Muscle of leg (tissue), 11 donors: ENCODE data around the gene NRBP1. TPM values are rescaled to one million over a fixed set of nuclear protein-coding genes. Genes with fewer than 3 reads are reported as not detected.
"Not testable (repeated sequence)": the region's sequence is repeated elsewhere in the genome, so short reads cannot be mapped to it uniquely, and the experiment has no call there.

Source experiments
- DNase-seq: peaks from one replicate; pipeline ENCODE4 v3.0.0; 2013
- H3K27ac ChIP-seq: one replicate; pipeline ENCODE4 v1.5.1; 2013; ENCODE audit warnings: mild to moderate bottlenecking, low read length, control low read depth
- H3K27me3 ChIP-seq: one replicate; pipeline ENCODE4 v1.6.1; 2013; ENCODE audit warnings: low read length; ENCODE audit not compliant: control insufficient read depth, insufficient read depth
- H3K36me3 ChIP-seq: one replicate; pipeline ENCODE4 v1.6.1; 2013; ENCODE audit warnings: low read length; ENCODE audit not compliant: control insufficient read depth, insufficient read depth
- H3K4me1 ChIP-seq: one replicate; pipeline ENCODE4 v1.6.1; 2013; ENCODE audit warnings: low read length; ENCODE audit not compliant: control insufficient read depth, insufficient read depth
- H3K4me3 ChIP-seq: one replicate; pipeline ENCODE4 v1.5.1; 2013; ENCODE audit warnings: low read length, control low read depth
- H3K9me3 ChIP-seq: replicated peaks from 2 replicates; pipeline ENCODE4 v1.6.1; 2013; ENCODE audit warnings: low read depth, low read length; ENCODE audit not compliant: control insufficient read depth
- WGBS: methylation state at CpG from one replicate; pipeline ENCODE4 v1.1.5; 2013; ENCODE audit warnings: missing lambda C conversion rate; ENCODE audit not compliant: insufficient coverage; 5-methylcytosine and 5-hydroxymethylcytosine counted together
- polyA plus RNA-seq, 8 donors: library from polyadenylated mRNA; unstranded; fragments of 120-200 nt; gene quantifications; one replicate each; pipeline versions ENCODE4 v1.2.1 to v1.2.3, GENCODE V29; 2013; ENCODE audit warnings: inconsistent platforms in 1 of 8, low replicate concordance in 1 of 8; ENCODE audit not compliant: insufficient read length in 8 of 8, insufficient read depth in 1 of 8
- total RNA-seq: library from RNA; stranded (reverse); fragments of 120-200 nt; gene quantifications from one replicate; pipeline ENCODE4 v1.2.4, GENCODE V29; 2013

Gene NRBP1
- total and polyA plus RNA-seq, 9 donors: 65.9 to 135 (median 113) TPM

- WGBS: no CpG with 5 or more reads among the region's 4 CpGs
- Histone ChIP-seq H3K9me3 (no peaks in the 10 kb centered on the region), H3K4me3 (no peak overlapping the region), H3K27me3 (no peaks in the 10 kb centered on the region), H3K27ac (no peak overlapping the region), H3K36me3 (no peaks in the 10 kb centered on the region), H3K4me1 (no peaks in the 10 kb centered on the region)
- no peak for DNase-seq
Measured at GRCh38 chr2:27421660-27422250, 6.7 kb upstream of the NRBP1 start.

GRCh38 chr2:27422958-27423357 is 5.5 kb upstream of the NRBP1 start:
- DNase-seq: no peak
- H3K36me3 ChIP-seq: no peaks in the 10 kb centered on the region
- no peak overlapping the region for H3K27ac ChIP-seq
- 92% methylated on average over 2 of the region's 3 CpGs for WGBS
- no peaks in the 10 kb centered on the region for H3K9me3 ChIP-seq
- H3K4me3 ChIP-seq: no peak overlapping the region
- peaks cover 2% of the 10 kb centered on the region for H3K4me1 ChIP-seq
- H3K27me3 ChIP-seq: no peaks in the 10 kb centered on the region

- not testable (repeated sequence) for H3K27me3 ChIP-seq, H3K4me3 ChIP-seq, H3K36me3 ChIP-seq, DNase-seq, H3K27ac ChIP-seq, H3K4me1 ChIP-seq, H3K9me3 ChIP-seq
- 100% methylated on average over 5 of the region's 10 CpGs for WGBS
Measured at GRCh38 chr2:27425039-27425438, 3.4 kb upstream of the NRBP1 start.

- no peaks in the 10 kb centered on the region for H3K27me3 ChIP-seq
- H3K27ac ChIP-seq: peak overlapping the region; percentile 97
- DNase-seq: no peak
- WGBS: no CpG with 5 or more reads among the region's 7 CpGs
- H3K9me3 ChIP-seq: no peaks in the 10 kb centered on the region
- H3K36me3 ChIP-seq: no peaks in the 10 kb centered on the region
- H3K4me3 ChIP-seq: peak overlapping the region; percentile 78
- peaks cover 14% of the 10 kb centered on the region for H3K4me1 ChIP-seq
Measured at GRCh38 chr2:27427863-27428212, 593 bp upstream of the NRBP1 start.

- H3K27me3 ChIP-seq: no peaks in the 10 kb centered on the region
- H3K4me3 ChIP-seq: peak overlapping the region; percentile 80
- peaks cover 14% of the 10 kb centered on the region for H3K4me1 ChIP-seq
- no peaks in the 10 kb centered on the region for H3K9me3 ChIP-seq
- WGBS: under 1% methylated on average over 48 of the region's 51 CpGs
- H3K36me3 ChIP-seq: peaks cover 11% of the 10 kb centered on the region
- H3K27ac ChIP-seq: peak overlapping the region; percentile 97
- DNase-seq: peak; percentile 93
Measured at GRCh38 chr2:27428978-27429541, 629 bp downstream of the NRBP1 start.

GRCh38 chr2:27431395-27431794 is 3.0 kb downstream of the NRBP1 start:
- no peak overlapping the region for H3K4me3 ChIP-seq
- peak; percentile 9 for DNase-seq
- peaks cover 14% of the 10 kb centered on the region for H3K4me1 ChIP-seq
- peaks cover 33% of the 10 kb centered on the region for H3K36me3 ChIP-seq
- H3K27ac ChIP-seq: no peak overlapping the region
- H3K27me3 ChIP-seq: no peaks in the 10 kb centered on the region
- H3K9me3 ChIP-seq: no peaks in the 10 kb centered on the region

GRCh38 chr2:27435628-27436027 is 7.2 kb downstream of the NRBP1 start:
- Histone ChIP-seq H3K4me3 (no peak overlapping the region), H3K36me3 (peaks cover 69% of the 10 kb centered on the region), H3K27me3 (no peaks in the 10 kb centered on the region), H3K27ac (no peak overlapping the region), H3K4me1 (peaks cover 3% of the 10 kb centered on the region), H3K9me3 (no peaks in the 10 kb centered on the region)
- WGBS: 73% methylated on average over 5 of the region's 6 CpGs
- DNase-seq: no peak

GRCh38 chr2:27441226-27441926 is 12.9 kb downstream of the NRBP1 start:
- Histone ChIP-seq H3K4me3 (no peak overlapping the region), H3K4me1 (peaks cover 11% of the 10 kb centered on the region), H3K9me3 (no peaks in the 10 kb centered on the region), H3K27ac (no peak overlapping the region), H3K27me3 (no peaks in the 10 kb centered on the region), H3K36me3 (peaks cover 66% of the 10 kb centered on the region)
- no peak for DNase-seq
- WGBS: 55% methylated on average over 7 of the region's 10 CpGs

- peak; percentile 10 for DNase-seq
- WGBS: 21% methylated on average over 75 of the region's 80 CpGs
- Histone ChIP-seq H3K27me3 (no peaks in the 10 kb centered on the region), H3K36me3 (peaks cover 60% of the 10 kb centered on the region), H3K27ac (no peak within 1 kb of the TSS), H3K4me1 (peaks cover 11% of the 10 kb centered on the region), H3K4me3 (no peak within 1 kb of the TSS), H3K9me3 (no peaks in the 10 kb centered on the region)
Measured at GRCh38 chr2:27441958-27442919, 13.8 kb downstream of the NRBP1 start, which contains the start of gene KRTCAP3. KRTCAP3 (plus strand) TSS chr2:27442381; CDS start chr2:27442413, 32 bp downstream.

GRCh38 chr2:27442920-27443282 is 14.5 kb downstream of the NRBP1 start:
- Histone ChIP-seq H3K9me3 (no peaks in the 10 kb centered on the region), H3K4me1 (peaks cover 11% of the 10 kb centered on the region), H3K27me3 (no peaks in the 10 kb centered on the region), H3K4me3 (no peak overlapping the region), H3K36me3 (peaks cover 63% of the 10 kb centered on the region), H3K27ac (no peak overlapping the region)
- 64% methylated on average over 6 of the region's 6 CpGs for WGBS
- DNase-seq: peak; percentile 19
